HG03139 (cell line): ENCODE data around the gene SLC2A9.

Experiments used
- ATAC-seq: cut with Tn5 transposase; IDR thresholded peaks from one replicate; pipeline ENCODE4 v1.9.1; 2021; ENCODE audit not compliant: unreplicated experiment

Gene SLC2A9

DNA sequence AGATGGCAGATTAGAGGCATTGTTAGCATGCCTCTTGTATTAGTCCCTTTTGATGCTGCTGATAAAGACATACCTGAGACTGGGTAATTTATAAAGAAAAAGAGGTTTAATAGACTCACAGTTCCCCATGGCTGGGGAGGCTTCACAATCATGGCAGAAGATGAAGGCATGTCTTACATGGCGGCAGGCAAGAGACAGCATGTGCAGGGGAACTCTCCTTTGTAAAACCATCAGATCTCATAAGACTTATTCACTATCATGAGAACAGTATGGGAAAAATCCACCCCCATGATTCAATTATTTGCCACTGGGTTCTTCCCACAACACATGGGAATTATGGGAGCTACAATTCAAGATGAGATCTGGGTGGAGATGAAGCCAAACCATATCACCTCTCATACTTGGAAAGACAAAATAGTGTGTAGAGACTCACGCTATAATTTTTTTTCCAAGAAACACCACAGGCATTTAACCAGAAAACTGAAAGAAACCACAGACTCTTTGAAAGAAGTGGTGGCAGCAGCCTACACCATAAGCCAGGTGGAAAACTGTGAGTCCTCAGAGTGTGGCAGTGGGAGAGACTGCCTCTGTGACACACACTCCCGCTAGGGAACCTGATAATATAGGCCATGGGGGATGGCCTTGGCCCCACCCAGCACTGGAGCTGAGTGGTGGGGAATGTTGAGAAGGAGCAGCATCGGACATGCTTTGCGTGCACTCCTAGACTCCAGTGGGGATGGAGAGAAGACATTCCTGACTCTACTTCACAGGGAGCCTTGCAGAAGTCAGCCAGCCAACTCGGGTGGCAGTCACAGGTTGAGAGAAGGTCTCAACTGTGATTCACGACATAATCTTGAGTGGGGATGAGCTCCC is 51.5 kb downstream of the SLC2A9 start:
- ATAC-seq = no peak

DNA sequence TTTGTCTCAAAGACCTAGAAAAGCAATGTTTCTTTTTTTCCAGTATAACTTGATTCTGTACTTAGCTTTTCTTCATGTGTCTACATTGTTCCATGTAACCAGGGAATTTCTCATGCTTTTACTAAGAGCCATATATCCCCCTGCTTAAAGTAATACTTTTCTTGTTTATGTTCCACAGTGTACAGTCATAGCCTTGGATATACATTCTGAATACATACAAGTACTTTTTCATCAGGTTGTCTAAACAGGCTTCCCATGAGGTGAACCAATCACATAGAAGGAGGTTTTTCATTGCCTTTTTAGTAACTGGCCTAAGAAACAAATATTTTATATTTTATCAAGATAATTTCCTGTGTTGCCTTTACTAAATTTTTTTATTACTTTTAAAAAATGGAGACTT is 52.8 kb downstream of the SLC2A9 start:
- no peak for ATAC-seq

DNA sequence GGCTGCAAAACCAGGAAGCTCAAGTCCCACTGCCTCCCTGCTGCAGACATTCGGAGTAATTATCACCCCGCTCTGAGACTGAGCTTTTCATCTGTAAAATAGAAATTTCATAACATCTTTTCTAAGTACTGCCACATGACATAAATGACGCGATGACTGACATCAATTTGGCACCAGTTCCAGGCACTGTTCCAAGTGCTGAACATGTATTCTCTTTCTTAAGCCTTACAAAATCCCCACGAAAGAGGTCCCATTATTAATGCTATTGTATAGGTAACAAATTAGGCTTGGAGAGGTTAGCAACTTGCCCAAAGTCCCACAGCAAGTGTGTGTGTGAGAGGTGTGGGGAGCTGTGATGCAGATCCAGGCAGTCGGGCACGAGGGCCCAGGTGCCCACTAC is 56.4 kb downstream of the SLC2A9 start:
- no peak for ATAC-seq

DNA sequence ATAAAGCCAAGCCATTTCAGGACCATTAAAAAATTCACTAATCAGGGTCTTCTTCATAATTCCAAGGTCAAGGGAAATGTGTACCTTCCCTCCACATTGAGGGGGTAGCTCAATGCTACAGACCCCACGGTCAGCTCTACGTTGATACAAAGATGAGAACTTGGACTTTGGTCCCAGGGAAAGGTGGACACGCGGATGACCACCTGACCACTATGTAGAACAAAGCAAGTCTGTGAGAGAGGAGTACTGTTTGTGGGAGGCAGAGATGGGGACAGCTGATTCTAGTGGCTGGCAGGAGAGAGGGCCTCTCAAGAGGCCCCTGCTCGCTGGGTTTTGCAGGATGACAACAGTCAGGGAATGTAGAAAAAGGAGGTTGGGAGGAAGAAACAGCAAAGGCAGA is 58.0 kb downstream of the SLC2A9 start:
- ATAC-seq = no peak

DNA sequence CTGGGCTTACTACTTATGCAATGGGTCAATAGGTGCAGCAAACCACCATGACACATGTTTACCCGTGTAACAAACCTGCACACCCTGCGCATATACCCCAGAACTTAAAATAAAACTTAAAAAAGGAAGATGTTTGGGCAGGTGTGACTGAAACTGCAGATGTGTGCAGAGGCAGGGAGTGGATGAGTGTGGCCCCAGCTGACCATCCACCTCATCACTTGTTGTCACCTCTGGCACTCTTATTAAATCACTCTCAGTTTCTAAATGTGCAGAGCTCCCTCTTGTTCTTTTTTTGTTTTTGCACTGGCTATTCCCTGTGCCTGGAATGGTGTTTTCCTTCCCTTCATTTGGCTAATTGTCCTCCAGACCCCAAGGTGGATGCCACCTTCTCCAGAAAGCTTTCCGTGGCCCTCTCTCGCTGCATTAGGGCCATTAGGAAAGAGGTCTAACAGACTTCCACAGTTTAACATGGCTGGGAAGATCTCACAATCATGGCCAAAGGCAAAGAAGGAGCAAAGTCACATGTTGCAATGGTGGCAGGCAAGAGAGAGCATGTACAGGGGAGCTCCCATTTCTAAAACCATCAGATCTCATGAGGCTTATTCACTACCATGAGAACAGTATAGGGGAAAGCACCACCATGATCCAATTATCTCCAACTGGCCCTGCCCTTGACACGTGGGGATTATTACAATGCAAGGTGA is 58.5 kb downstream of the SLC2A9 start:
- no peak for ATAC-seq

DNA sequence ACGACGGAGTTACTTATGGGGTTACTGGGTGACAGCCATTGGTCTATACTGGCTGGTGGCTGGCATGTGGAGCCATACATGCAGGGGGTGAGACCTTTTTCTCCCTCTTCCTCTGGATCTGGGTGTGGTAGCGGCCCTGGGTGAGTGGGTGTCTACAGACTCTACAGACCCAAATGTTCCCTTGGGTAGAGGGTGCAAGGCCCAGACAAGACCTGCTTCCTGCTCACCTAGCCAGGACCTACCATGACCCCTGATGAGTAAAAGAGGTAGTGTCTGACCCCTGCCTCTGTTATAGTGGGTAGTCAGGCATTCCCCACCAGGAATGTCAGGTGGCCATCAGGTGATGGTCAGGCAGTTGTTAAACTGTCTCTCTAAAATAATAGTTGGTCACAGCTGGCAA is 66.8 kb downstream of the SLC2A9 start:
- no peak for ATAC-seq

DNA sequence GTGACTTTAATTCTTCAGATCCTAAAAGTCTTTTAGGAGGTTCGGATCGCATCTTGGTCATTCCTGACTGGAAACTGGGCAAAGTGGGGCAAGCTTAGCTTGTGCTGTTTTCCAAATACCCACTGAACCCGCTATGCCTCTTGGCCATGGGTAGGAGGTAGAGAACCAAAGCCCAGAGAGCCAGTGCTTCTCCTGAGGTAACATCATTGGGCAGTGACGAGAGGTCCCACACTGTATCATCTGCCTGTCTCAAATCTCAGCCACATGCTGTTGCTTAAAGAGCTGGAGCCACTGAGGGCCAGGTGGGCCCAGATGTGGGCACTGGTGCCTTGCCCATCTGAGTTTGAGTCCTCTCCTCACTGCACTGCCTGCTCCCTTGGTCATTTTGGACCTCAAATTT is 68.2 kb downstream of the SLC2A9 start:
- ATAC-seq = no peak

DNA sequence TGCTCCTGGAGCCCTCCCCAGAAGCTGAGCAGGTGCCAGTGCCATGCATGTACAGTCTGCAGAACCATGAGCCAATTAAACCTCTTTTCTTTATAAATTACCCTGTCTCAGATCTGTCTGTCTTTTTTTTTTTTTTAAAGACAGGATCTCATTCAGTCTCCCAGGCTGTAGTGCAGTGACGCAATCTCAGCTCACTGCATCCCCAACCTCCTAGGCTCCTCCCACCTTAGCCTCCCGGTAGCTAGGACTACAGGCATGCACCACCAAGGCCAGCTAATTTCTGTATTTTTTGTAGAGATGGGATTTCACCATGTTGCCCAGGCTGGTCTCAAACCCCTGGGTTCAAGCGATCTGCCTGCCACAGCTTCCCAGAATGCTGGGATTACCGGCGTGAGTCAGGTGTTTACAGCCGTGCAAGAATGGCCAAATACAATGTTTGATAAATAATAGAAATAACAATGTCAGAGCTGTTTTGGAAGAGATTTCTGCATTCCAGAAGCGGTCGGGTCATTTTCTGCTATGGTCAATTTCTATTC is 68.8 kb downstream of the SLC2A9 start:
- ATAC-seq = no peak

DNA sequence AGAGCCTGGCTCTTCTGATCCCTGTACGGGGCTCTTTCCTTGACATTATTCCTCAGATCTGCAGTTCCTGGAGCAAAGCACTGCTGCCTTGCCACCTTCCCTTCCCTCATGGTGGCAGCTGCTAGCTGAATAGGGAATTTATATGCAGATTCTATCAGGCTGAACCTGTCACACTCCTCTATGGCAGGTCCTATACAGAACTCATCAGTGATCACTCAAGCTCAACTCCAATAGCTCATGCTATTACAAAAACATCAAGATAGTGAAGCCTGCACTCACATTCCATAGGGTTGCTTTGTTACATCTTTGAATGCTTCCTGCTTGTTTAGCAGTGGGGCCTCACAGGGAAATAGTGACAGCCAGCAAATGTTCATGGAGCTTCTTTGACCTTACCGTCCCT is 71.7 kb downstream of the SLC2A9 start:
- no peak for ATAC-seq

DNA sequence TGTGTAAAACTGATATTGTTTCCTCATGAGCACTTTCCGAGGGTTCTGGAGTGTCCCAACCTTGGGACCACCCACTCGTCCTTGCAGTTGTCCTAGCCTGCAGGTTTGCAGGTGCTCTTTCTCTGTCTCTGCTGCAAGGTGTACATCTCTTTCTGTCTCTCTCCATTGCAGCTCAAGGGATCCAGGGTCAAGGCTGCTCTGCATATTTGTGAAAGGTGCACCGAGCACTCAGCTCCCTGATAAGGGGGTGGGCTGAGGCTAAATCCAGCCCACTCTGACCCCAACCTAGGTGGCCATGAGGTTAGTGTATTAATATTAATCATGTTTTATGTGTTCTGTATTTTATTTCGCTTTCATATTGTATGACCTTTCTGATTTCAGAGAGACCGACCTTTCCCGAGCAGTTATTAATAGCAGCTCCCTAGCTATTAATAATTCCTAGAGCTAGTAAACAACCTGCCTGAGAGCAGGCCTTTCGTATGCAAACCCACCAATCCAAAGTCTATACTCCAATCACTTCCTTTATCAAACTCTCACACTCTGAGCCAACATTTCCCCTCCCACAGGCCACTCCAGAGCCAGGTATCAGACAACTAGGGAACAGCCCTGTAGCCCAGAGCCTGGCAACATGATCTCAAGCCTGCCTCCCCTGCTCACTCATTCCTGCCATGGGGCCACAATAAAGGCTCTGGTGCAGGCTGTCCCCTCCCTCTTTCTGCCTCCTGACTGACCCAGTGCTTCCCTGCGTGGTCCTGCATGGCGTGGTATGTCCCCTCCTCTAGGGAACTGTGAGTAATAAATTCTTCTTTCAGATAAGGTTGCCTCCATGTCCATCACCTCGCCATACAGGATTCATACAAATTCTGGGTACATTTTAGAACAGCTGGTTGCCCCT is 73.9 kb downstream of the SLC2A9 start:
- ATAC-seq = no peak

DNA sequence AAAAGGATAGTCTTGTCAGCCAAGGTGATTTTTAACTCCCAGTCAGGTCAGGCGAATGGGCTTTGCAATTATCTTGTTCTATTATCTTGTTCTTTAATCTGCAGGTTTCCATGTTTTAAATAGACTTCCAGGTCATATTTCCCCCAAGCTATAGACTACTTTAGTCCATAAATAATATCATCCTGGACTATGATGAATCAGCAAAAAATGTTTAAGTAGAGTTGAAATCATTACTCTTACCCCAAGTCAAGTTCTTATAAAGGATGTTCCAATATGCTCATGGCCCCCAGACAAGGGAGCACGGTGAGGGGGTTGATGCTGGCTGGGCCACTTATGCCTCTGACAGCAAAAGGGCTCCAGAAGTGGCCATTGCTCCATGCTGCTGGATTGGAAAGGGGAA is 75.1 kb downstream of the SLC2A9 start:
- no peak for ATAC-seq

DNA sequence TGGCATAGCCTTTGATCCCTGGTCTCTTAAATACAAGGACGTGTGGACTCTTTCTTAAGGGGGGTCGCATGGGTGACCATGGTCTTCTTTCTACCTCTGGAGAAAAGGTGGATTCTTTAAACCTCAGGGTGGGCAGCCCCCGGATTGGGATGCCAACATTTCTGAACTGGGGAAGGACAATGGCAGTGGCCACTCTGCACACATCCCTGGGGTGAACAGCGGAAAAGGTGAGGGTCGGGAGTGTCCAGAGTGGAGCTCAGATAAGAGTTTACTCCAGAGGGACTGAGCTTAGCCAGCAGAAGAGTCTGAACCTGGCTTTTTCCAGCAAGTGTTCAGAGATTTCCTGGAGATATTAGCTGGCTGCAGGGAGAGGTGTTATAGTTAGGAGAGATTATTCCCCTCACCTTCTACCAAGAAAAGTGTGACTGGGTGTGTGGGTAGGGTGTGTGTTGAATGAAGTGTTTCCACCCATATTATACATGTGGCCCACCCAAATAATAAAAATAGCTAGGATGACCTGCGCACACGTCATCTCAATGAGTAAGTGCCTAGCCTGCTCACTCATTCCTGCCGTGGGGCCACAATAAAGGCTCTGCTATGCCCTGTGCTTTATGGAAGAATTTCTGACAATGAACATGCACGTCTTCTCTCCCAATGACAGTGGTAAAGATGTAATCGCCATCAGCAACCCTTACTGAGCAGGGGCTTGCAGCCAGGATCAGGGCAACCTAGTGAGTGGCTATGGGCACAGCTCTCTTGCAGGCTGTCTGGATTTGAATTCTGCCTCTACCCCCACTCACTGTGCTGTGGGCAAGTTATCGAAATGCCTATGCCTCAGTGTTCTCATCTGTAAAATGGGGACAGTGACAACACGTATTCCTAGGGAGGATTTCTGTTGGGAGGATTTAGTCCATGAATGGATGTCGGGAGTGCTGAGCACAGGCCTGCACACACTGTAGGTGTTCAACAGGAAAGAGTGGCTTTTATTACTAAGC is 76.6 kb downstream of the SLC2A9 start:
- no peak for ATAC-seq

DNA sequence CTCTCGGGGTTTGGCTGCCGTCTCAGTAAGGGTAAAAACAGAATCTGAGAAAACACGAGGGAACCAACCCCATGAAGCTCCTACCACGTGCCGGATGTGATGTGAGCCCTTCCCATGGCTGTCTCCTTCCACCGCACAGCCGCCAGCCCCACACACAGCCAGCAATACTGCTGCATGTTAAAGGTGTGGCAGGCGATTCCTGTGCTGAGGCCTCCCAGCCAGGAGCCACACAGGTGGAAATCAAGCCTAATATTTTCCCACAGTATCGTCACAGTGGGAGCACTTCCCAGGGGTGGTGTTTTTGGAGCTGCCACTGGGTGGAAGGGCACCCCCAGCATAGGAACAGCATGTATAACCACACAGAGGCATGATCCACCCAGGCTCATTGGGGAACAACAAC is 77.5 kb downstream of the SLC2A9 start:
- no peak for ATAC-seq

DNA sequence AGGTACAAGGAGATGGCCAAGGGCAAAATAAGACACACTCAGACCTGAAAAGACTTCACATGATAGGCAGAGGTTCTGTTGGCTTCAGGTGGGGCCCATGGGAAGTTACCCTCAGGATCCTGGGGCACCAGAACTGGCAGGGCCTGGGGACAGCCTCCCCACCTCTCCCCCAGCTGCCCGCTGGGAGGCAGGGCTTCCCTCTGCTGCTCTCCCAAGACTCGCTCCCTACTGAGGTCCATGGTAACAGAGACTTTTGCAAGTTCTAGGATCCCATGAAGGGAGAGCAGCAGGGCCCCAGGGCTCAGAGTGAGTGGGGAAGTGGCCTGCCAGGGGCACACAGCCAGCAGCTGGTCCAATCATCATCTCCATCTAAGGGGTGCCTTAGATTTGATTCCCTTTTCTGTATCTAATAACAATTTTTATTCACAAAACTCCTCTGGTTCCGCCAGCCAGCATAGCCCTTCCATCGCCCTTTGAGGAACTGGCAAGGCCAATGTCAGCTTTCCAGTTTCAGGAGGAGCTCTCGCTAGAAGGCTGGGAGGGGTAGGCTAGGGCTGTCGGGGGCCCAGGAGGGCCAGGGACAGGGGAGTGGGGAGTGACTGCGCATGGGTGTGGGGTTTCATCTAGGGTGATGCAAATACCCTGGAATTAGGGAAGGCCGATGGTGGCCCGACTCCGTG is 78.2 kb downstream of the SLC2A9 start:
- no peak for ATAC-seq

DNA sequence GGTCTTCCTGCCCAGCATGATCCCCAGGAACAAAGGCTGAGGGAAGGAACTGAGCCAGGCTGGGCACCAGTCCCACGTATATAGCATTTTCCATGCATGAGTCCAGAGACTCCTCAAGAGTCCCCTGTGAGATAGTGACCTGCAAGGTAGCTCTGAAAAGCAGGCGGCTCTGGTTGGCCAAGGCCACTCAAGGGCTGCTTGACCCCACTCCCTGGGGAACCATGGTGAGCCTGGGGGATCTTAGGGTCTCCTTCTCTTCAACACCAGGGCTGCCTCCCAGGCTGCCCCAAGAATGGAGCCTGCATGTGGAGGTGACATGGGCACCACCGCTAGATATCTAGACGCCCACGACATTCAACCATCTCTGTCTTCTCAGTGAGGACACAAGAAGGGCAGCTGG is 79.2 kb downstream of the SLC2A9 start:
- ATAC-seq = no peak

DNA sequence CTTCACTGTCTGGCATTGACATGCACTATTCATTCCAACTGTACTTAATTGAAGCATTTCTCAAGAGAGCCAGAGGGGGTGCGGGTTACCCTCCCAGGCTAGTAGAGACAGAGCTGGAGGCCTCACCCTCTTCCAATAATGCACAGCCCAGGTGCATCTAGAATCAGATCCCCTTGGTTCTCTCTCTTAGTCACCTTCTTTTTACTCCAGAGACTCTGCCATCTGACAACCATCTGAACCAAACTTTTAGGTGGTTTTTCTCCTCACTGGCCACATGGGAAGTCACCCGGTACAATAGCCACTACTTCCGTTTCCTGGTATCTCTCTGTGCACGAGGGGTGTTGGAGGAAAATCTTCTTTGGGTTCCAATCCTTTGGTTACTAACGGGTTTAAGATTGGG is 81.3 kb downstream of the SLC2A9 start:
- ATAC-seq = no peak

DNA sequence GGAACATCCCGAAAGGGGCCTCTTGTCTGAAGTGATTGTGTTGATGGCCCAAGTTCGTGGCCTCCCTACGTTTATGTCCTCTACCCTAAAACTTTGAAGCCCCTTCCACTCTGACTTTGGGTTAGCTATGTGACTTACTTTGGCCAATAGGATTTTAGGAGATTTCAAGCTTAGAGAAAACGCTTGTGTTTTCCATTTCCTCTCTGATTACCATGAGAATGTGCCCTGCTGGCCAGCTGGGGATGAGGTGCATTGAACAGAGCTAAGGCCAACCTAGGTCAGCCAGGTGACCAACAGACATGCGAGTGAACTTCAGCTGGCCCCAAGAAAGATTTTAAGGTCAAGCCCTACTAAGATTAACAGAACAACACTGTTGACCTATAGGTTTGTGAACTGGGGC is 82.4 kb downstream of the SLC2A9 start:
- no peak for ATAC-seq

DNA sequence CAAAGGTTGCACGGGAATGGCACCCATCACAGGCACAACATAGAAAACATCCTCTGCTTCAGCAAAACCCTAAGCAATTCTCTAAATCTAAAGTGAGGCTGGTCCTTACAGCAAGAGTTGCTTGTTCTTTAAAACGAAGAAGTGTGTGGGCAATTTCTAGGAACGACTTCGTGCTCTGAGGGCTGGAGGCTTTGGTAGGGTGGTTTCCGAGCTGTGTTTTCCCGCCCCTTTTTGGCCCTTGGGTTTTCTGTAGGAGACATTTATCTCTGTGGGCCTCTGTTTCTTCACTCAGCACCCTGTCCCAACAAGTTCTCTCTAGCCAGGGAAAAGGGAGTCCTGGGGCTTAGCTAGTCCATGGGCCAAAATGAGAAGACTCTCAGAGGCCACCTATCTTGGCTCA is 84.2 kb downstream of the SLC2A9 start:
- ATAC-seq = no peak

DNA sequence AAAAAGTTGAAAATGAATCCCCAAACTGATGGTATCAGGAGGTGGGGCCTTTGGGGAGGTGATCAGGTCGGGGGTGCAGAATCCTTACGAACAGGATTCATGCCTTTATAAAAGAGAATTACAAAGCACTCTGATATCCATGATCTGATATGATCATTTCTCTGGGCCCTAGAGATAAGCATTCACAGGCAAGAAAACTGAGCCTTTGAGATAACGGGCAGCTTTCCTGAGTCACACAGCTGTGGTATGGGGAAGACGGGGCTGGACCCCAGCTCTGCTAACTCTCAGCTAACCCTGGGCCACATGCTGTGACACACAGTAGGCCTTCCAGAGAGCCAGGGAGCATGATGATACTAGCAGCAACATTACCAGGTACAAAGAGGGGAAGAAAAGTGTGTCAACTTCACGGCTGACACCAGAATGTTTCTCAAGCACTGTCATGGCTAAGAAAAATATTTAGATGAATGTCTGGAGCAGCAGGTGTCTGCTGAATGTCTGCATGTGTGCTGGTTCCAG is 85.1 kb downstream of the SLC2A9 start:
- no peak for ATAC-seq
